Hepatocyte (in vitro differentiated cells): ENCODE measurements around the gene MAD1L1.

Experiments
- EZH2 ChIP-seq: fragments of 200-600 bp; sonication (generic); IDR thresholded peaks from 2 replicates; pipeline ENCODE4 v1.6.1; 2016; ENCODE audit warnings: antibody characterized with exemption, mild to moderate bottlenecking, borderline replicate concordance
- TF ChIP-seq, protein P1 (sequence below): fragments of 200-600 bp; sonication (generic); IDR thresholded peaks from 2 replicates; pipeline ENCODE4 v1.5.1; 2016; ENCODE audit warnings: antibody characterized with exemption, mild to moderate bottlenecking; ENCODE audit not compliant: poor library complexity

DNA sequence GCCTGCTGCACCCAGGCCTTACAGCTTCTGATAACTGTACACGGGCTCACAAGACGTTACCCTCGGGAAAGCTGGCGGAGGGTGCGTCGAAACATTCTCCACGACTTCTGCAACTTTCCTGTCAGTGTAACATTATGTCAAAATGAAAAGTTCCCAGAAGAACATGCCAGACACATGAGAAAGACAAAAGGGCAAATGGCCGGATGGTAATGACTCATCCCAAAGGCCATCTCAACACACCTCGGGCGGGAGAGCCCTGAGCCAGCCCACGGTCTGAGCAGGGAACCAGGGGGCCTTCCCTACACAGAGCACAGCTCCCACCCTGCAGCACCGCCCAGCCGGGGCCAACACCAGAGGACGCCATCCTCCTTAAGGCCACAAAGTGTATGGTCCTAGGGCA lies 118.7 kb downstream of the MAD1L1 start:
- TF ChIP-seq, protein P1, sequence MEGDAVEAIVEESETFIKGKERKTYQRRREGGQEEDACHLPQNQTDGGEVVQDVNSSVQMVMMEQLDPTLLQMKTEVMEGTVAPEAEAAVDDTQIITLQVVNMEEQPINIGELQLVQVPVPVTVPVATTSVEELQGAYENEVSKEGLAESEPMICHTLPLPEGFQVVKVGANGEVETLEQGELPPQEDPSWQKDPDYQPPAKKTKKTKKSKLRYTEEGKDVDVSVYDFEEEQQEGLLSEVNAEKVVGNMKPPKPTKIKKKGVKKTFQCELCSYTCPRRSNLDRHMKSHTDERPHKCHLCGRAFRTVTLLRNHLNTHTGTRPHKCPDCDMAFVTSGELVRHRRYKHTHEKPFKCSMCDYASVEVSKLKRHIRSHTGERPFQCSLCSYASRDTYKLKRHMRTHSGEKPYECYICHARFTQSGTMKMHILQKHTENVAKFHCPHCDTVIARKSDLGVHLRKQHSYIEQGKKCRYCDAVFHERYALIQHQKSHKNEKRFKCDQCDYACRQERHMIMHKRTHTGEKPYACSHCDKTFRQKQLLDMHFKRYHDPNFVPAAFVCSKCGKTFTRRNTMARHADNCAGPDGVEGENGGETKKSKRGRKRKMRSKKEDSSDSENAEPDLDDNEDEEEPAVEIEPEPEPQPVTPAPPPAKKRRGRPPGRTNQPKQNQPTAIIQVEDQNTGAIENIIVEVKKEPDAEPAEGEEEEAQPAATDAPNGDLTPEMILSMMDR = no peak
- no peak for TF ChIP-seq EZH2
